GM20000 (cell line): ENCODE data around the gene FEZF2.

Source experiments
- DNase-seq: peaks from one replicate; pipeline ENCODE4 v3.0.0; 2012; ENCODE audit warnings: low spot score
- CTCF ChIP-seq: IDR thresholded peaks from 2 replicates; pipeline ENCODE4 v1.5.1; 2012; ENCODE audit warnings: mild to moderate bottlenecking, control low read depth; ENCODE audit errors: extremely low read depth, missing control alignments

Gene FEZF2

GRCh38 chr3:62368705-62369475, 4.5 kb downstream of the FEZF2 start:
- no peak for TF ChIP-seq CTCF
- no peak for DNase-seq

- DNase-seq: no peak
- no peak for TF ChIP-seq CTCF
These were observed 5.1 kb downstream of the FEZF2 start for GRCh38 chr3:62368290-62368704.

- DNase-seq: no peak
- TF ChIP-seq CTCF: no peak
These were observed 5.6 kb downstream of the FEZF2 start for GRCh38 chr3:62367763-62368195.

GRCh38 chr3:62366126-62366484, 7.2 kb downstream of the FEZF2 start:
- no peak for TF ChIP-seq CTCF
- no peak for DNase-seq

GRCh38 chr3:62365391-62366125, 7.8 kb downstream of the FEZF2 start:
- DNase-seq: no peak
- TF ChIP-seq CTCF: no peak

GRCh38 chr3:62364191-62364590, 9.2 kb downstream of the FEZF2 start:
- no peak for TF ChIP-seq CTCF
- DNase-seq: no peak

- DNase-seq: no peak
- no peak for TF ChIP-seq CTCF
These were observed 10.1 kb downstream of the FEZF2 start for GRCh38 chr3:62363275-62363674.
